ENCODE results near the gene SCN4A.
"Not testable (repeated sequence)": the region's sequence is repeated elsewhere in the genome, so short reads cannot be mapped to it uniquely, and the experiment has no call there.

GRCh38 chr17:64007089-64007837, 34.5 kb upstream of the SCN4A start:
- TF ChIP-seq RNF2 (conservative IDR thresholded peaks at IDR 0.05; ENCODE audit: low read depth); MAX (IDR thresholded peaks at IDR 0.05); BRCA1 (CRISPR knock-in tag; IDR thresholded peaks at IDR 0.05); EP300 (IDR thresholded peaks at IDR 0.05; ENCODE audit: low read depth in 2 of 2, low read length in 2 of 2); EP300 (CRISPR knock-in tag; IDR thresholded peaks at IDR 0.05; ENCODE audit: borderline replicate concordance); POLR2AphosphoS5 (IDR thresholded peaks at IDR 0.05; ENCODE audit: low read depth, low read length); NCOA5 (CRISPR knock-in tag; IDR thresholded peaks at IDR 0.05); POLR2AphosphoS2 (IDR thresholded peaks at IDR 0.05; ENCODE audit: low read depth, low read length); PRMT3 (CRISPR knock-in tag; IDR thresholded peaks at IDR 0.05; ENCODE audit: borderline replicate concordance, low read depth); CTCF (CRISPR knock-in tag; IDR thresholded peaks at IDR 0.05); ZSCAN20 (CRISPR knock-in tag; IDR thresholded peaks at IDR 0.05; ENCODE audit: borderline replicate concordance); ATRX (CRISPR knock-in tag; IDR thresholded peaks at IDR 0.05; ENCODE audit: borderline replicate concordance); ZNF777 (CRISPR knock-in tag; IDR thresholded peaks at IDR 0.05): not testable (repeated sequence)

Data from HepG2 (cell line).